Lower leg skin (tissue), 3 donors: ENCODE results near the gene UPK1B.

Source experiments
- CTCF ChIP-seq, 3 donors: fragments of 450-650 bp; IDR thresholded peaks; one replicate each; pipeline ENCODE4 v1.5.1; 2016; ENCODE audit warnings: antibody characterized with exemption in 3 of 3, mild to moderate bottlenecking in 3 of 3, moderate library complexity in 2 of 3
- POLR2A ChIP-seq, 2 donors: fragments of 450-650 bp; IDR thresholded peaks; one replicate each; pipeline ENCODE4 v1.6.1; 2016 to 2017; ENCODE audit warnings: antibody characterized with exemption in 2 of 2, mild to moderate bottlenecking in 1 of 2, moderate library complexity in 1 of 2

GRCh38 chr3:119227070-119227850 lies 53.9 kb downstream of the UPK1B start:
- TF ChIP-seq POLR2A (IDR thresholded peaks at IDR 0.05), result no peak
- no peak for TF ChIP-seq CTCF (IDR thresholded peaks at IDR 0.05)
